GM19023 (cell line): ENCODE measurements around the gene MEIS3.

Experiments
- ATAC-seq: cut with Tn5 transposase; IDR thresholded peaks from one replicate; pipeline ENCODE4 v1.9.1; 2021; ENCODE audit warnings: mild to moderate bottlenecking, moderate library complexity; ENCODE audit not compliant: unreplicated experiment

Gene MEIS3

DNA sequence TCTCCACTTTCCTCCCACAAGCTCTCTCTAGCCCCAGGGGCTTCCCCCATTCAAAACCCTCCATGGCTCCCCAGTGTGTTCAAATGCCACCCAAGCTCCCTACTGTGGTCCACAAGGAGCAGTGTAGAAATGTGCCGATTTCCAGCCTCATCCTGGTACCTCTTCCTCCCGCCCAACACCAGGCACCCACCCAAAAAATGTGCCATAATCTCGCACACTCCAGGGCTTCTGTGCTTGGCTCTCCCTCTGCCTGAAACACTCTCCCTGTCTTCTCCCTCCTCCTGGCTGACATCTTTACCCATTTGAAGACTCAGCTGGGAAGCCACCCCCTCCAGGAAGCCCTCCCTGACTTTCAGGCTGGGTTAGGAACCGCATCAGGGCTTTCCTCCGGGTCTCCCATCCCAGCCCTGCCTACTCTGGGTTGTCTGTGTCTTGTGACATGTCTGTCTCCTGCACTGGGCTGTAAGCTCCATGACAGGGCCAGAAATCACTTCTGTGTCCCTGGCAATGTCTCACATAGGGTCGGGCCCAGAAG lies 16.6 kb upstream of the MEIS3 start:
- no peak for ATAC-seq

DNA sequence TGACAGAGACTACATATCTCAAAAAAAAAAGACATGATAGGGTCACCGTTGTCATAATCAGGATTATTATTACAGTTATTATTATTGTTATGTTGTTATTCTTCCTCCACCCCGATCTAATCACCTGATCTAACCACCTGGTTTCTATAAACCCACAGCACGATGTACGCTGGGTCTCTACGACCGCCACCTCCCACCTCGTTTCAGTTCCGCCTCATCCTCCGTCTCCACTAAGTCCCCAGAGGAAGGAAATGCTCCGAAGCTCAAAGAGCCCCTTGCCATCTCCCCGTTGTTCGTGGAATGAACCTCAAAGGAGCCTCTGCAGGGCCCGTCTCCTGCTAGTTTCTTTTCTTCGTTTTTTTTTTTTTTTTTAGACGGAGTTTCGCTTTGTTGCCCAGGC lies 15.9 kb upstream of the MEIS3 start:
- ATAC-seq, result no peak

DNA sequence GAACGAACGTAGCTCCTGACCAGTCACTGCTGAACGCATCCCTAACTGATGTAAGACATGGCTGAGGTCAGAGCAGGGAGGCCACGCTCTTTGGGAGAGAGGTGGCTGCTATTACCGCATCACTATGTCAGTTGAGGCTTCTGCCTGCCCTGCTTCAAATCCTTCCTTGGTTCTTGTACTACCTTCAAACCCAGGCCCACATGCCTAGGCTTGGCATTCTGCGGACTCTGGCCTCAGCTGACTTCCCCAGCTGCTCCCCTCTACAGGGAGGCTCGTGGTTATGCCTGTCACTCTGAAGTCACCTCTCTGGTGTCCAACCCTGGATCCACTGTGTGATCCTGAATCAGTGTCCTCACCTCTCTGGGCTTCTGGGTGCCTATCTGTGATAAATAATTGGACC lies 14.8 kb upstream of the MEIS3 start:
- ATAC-seq, result no peak

DNA sequence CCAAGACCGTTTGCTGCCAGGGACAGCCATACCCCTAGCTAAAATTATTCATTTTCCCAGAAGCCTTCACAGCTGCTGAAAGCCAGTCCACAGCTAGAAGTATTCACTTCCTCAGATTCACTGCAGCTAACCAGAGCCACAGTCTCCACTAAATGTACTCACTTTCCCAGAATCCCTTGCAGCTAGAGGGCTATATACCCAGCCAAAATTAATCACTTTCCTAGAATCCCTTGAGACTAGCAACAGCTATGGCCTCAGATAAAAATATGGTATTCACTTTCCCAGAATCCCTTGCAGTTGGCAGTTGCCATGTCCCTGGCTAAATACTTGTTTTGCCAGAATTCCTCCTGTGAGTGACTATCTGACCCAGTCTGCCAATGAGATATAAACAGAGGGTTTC lies 13.8 kb upstream of the MEIS3 start:
- no peak for ATAC-seq

DNA sequence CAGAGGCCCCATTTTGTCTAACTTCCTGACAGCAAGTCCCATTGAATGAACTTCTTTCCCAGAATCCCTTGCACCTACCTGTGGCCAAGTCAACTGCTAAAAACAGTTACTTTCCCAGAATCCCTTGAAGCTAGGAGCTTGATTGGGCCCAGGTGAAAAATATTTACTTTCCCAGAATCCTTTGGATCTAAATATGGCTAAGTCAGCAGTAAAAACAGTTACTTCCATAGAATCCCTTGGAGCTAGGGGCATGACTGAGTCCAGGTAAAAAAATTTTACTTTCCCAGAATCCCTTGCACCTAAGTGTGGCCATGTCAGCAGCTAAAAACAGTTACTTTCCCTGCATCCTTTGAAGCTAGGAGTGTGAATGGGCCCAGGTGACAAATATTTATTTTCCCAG lies 13.2 kb upstream of the MEIS3 start:
- ATAC-seq, result no peak

DNA sequence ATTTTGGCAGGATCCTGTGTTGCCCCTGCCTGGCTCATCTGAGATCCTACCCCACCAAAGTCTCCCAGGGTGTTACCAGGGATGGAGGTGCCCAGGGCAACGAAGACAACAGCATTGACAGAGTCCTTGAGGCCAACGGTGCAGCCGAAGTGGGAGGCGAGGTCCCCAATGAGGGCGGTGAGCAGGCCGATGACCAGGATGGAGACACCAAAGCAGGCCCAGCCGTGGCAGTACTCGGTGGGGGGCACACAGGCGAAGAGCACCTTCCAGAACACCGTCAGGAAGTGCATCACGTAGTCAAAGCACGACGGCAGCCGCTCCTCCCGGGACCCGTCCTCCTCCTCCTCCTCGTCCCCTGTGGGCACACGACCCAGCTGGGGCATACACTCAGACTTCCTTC lies 12.8 kb upstream of the MEIS3 start:
- no peak for ATAC-seq

DNA sequence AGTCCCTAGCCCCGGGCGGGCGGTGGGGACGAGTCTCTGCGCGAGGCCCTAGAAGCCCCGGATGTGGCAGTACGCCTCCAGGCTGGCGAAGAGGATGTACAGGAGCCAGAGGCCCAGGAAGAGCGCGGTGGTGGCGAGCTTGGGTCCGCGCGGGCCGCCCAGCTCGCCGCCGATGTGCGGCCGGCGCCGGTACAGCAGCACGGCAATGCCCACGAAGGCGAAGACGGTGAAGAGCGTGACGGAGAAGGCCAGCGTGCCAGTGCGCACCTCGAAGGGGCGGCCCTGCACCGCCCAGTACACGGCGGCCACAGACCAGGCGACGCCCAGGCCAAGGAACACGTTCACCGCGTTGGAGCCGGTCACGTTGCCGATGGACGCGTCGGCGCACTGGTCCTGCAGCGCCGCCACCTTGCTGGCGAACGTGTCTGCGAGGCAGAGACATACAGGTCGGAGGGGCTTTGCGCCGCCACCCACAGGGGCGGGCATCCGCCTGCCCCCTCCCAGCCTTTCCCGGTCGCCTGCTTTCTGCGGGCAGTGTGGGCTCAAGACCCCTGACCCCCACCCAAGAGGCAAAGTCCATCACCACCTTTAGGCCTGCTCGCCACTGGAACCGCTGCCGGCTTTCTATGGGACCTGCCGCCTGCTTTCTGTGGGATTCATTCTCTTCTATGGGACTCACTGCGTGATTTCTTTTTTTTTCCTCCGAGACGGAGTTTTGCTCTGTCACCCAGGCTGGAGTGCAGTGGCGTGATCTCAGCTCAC lies 10.9 kb upstream of the MEIS3 start:
- ATAC-seq, result no peak

DNA sequence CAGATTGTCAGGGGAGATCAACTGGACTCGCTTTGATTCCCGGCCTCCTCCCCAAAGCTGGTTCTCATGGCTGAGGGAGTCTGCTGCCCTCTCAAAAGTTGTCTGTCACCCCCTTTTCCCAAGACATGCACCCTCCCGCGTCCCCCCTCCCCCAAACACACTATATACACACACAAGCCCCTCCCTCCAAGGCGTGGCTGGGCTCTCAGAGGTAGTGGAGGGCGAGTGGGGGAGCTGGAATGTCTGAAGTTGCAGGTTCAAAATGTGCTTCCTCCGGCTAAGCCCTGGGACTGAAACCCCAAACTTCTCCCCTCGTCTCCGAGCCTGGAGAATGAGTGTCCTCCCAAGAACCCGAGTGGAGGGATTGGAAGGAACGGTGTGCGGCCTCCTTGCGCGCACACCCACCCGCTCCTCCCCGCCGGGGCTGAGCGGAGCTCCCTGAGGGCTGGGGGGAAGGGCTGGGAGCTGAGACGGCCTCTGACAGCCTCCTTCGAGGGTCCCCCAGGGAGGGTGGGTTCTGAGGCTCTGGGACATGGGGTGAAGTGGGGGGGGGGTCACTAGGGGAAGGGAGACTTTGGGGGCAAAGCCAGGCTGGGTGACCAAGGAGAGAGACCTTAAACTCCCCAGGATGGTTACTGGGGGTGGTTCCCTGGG lies 9.9 kb upstream of the MEIS3 start:
- ATAC-seq, result no peak

DNA sequence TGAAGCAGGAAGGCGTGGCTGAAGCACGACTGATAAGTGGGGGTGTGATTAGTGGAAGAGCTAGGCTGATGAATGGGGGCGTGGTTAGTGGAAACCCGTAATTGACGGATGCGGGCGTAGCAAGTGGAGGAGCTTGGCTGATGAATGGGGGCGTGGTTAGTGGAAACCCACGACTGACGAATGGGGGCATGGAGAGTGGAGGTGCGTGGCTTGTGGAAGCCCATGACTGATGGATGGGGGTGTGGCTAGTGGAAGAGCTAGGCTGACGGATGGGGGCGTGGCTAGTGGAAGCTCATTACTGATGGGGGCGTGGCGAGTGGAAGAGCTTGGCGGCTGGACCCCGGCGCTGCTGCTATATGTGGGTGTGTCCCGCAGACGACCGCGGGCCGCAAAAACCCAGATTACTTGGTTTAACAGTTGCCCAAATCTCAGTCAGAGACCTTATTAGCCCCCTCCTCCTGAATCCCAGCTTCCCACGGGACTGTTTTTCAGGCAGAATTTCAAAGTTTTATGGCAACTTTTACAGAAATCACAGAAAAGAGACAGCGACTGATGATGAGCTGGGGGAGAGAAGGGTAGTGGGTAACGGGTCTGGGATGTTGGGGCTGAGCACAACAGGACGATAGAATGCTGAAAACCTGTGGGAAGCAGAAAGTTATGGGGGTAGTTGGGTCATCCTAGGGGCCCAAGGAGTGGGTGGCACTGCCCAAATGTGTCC lies 9.0 kb upstream of the MEIS3 start:
- ATAC-seq, result no peak

DNA sequence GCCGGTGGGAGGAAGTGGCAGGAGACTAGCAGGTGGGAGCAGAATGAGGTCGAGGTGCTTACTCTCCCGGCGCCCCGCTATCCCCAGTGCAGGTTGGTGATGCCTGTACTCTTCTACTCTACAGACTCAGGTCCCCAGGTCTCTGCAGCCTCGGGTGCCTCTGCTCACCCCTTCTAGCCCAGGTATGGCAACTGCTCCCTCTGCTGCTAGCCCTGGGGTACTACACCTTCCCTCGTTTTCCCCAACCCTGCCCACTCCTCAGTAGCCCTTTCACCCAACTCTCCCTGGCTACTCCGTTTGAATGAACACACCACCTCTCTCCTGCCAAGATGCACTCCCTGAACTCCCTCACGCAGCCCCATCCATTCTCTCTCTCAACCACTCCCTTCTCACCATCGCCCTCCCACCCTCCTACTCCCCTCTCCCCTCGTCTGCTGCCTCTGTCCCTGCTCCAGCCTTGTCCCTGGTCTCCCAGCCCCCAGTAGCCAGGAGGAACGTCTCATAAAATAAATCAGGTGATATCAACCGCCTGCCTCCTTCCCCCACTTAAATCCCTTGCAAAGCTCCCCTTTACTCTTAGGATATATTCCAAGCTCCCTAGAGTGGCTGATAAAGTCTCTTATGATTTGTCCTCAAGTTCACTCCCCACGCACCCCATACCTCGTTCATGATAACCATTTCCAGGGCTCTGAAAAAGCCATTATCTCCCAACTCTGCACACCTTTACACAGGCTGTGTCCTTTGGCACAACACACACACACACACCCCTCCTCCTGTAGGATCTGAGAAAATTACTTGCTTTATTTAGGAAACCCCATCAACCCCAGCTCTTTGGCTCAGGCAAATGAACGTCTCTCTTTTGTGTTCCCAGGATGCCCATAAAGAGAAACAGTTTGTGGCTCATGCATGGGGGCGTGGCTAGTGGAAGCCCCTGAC lies 8.2 kb upstream of the MEIS3 start:
- ATAC-seq, result no peak

DNA sequence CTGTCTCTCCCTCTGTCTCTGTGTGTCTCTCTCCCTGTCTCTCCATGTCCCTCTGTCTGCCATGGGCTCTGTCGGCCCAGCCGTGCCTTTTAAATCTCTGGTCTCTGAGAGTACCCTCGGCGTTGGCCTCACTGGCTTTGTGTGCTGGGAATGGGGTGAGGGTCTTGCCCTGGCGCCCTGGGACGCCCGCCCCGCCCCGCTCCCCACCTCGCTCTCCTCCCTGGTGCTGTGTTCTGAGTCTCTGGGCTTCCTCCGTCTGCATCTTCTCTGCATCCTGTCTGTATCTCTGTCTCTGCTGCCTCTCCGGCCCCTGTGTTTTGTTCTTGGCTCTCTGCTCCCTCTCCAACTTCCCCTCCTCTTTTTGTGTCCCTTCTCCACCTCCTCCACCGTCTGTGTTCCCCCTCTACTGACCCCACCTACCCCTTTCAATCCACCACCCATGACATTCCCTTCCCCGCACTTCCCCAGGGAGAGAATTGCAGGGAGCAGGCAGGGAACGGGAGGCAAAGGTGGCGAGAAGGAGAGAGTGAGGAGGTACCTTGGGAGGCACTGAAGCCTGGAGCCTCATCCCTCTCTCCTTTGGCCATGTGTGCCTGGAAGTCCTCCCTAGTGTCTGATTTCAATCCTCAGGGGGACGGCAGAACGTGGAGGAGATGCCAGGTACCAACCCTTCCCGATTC lies 4.0 kb upstream of the MEIS3 start:
- no peak for ATAC-seq

DNA sequence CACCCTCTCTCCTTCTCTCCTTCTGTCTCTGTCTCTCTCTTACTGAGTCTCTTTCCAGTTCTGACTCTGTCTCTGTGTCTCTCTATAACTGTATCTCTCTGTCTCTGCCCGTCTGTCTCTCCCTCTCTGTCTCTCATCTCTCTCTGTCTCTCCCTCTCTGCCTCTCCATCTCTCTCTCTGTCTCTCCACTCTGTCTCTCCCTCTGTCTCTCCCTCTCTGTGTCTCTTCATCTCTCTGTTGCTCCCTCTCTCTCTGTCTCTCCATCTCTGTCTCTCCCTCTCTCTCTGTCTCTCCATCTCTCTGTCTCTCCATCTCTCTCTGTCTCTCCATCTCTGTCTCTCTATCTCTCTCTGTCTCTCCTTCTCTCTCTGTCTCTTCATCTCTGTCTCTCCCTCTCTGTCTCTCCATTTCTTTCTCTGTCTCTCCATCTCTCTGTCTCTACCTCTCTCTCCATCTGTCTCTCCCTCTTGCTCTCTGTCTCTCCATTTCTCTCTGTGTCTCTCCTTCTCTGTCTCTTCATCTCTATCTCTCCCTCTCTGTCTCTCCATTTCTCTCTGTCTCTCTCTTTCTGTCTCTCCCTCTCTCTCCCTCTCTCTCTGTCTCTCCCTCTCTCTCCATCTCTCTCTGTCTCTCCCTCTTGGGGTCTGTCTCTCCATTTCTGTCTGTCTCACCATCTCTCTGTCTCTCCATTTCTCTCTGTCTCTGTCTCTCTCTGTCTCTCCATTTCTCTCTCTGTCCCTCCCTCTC lies 3.3 kb upstream of the MEIS3 start:
- ATAC-seq, result no peak

DNA sequence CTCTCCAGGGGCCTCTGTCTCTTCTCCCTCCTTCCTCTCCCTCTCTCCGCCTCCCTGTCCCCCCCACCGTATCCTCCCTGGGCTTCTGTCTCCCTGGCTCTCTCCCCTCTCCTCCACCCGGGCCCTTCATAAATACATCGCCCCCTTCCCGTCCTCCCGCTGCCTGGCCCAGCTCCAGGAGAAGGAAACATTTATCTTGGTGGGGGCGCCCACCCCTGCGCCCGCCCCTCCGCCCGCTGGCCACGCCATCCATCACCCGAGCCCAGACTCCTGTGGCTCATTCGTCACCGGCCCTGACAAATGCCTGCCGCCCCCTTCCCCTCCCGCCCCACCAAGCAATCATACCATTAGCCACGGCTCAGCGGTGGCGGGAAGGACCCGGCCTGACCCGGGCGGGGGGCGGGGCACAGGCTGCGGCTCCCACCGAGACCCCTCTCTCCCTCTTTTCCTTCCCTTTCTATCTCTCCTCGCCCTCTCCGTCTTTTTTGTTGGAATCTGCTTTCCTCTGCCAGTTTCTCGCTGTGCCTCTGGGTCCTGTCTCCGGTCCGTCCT lies 2.6 kb upstream of the MEIS3 start:
- no peak for ATAC-seq

DNA sequence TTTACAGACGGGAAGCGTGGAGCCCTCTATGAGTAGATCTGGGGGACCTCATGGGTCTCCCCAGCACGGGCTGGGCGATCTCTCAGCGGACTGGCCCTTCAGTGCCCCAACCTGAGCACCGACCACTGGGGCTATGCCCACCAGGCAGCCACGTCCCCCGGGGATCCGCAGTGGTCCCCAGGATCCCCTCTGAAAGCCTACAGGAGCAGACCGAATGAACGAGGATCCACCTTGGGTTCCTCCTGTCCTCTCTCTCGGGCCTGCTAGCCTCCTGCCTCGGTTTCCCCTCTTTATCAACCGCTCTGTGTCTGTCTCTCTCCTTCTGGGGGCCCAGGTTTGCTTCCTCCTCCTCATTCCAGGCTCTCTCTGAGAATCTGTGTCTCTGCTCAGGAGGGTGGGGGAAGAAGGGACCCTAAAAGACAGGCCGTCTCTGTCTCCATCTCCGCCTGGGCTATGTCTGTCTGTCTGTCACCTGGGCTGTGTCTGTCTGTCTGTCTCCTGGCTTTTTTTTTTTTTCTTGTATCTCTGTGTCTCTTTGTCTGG lies 2.0 kb upstream of the MEIS3 start:
- no peak for ATAC-seq

DNA sequence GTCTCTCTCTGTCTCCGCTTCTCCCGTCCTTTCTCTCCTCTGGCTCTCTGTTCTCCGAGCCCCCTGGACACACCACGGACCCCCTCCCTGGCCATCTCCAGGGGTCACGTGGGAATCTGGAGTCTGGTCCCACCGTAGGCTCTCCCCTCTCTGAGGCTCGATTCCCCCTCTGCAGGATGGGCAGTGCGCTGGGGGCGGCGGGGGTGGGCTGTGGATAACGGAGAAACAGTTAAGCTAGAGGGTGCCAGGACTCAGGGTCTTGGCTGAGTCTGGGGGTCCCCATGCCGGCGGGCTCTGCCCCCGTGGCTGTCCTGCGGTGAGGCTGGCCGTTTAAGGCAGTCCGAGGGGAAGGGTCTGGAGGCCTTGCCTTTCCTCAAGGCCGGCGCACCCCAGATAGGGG lies 462 bp upstream of the MEIS3 start:
- no peak for ATAC-seq

DNA sequence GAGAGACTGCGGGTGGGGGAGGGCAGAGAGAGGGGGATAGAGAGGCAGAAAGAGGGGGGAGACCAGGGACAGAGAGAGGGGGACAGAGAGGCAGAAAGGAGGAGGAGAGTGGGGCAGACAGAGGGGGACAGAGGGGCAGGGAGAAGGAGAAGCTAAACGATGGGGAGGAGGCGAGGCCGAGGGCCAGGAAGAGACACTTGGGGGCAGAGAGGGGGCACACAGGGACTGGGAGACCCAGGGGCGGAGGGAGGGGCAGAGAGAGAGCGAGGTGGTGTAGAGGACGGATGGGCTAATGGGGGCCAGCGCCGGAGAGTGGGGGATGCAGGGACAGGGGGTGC lies 666 bp downstream of the MEIS3 start:
- ATAC-seq, result no peak

DNA sequence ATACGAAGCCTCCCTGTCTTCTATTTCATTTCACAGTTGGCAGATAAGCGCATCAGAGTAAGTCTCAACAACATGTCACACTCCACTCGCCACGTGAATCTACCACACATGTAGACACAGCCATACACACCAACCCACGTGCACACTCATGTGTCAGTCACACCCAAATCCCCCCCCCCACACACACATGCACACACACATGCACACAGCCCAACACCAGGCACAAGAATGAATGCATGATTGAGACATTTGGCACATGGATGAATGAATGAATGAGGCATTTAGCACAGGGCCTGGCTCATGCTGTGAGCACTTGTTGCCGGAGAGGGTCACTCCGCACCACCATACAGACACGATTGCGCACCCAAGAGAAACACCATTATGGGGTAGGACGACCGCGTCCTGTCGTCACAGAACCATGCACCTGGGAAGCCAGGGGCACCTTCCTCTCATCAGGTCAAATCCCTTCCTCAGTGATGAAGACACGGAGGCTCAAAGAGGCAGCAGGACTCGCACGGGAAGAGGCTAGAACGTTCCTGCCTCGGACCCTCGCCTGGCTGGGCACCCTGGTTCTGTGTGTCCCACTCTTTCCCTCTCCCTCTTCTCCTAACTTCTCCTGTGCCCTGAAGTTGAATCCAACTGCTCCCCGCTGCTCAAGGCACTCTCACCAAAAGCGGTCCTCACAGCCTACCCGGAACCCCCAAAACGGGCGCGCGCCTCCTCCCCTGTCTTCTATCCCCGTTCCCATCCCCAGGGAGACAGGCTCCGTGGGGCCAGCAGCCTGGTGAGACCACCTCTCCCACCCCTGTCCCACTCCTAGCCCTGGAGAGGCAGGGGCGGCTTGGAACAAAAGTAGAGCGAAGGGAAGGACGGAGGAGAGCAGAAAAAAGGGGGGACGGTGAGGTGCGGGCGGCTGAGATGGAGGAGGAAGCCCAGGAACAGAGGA lies 1.3 kb downstream of the MEIS3 start:
- ATAC-seq, result no peak
